ENCODE results near the gene RFNG. TPM values are rescaled to one million over a fixed set of nuclear protein-coding genes. Genes with fewer than 3 reads are reported as not detected.

RFNG gene
- total RNA-seq, 1 donor = 46.3 TPM

DNA sequence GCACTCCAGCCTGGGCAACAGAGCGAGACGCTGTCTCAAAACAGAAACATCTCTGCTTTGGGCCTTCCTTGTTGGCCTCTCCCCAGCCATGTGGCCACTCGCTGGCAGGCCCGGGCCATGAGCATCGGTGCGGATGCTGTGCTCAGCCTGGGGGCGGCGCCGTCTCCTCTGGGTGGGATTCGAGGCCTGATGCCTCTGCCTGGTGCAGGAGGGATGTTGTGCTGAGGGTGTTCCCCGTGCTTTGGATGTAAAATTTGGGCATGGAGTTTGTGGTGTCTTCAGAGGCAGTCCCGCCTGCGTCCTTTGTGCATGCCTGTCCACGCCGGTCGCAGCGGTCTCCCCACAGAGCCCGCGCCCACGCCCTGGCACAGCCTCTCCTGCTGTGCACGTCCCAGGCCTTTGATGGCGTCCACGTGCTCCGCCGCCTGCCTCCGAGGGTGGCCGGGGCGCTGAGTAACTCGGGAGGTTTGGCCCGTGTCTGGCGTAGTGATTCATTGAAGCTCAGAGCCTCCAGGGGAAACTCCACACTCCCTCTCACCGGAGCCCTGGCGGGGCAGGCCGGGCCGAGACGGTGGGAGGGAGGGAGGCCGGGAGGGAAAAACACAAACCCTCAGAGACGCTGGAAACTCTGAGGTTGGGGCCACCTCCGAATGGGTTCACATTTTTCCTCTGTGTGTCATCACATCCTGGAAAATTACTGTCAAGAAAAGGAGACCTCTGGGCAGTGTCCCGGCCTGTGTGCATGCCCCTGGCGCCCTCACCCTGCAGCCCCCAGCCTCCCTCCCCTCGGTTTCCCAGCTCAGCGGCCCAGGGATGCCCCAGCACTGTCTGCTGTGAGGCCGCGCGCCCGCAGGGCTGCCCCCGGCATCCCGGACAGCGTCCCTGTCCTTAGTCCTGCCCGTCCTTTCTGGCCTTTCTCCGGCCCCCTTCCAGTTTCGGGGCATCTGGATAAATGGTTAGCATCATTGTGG is 47.9 kb downstream of the RFNG start:
- DNase-seq (ENCODE audit: insufficient read length, low spot score, missing footprints) = peak; percentile 100
- peak overlapping the region; percentile 71 for H3K4me2 ChIP-seq (ENCODE audit: insufficient read depth, low read length)
- H3K9me3 ChIP-seq (ENCODE audit: low read depth, low read length) = no peaks in the 10 kb centered on the region
- H3K79me2 ChIP-seq (ENCODE audit: insufficient read depth, low read length) = peaks cover 3% of the 10 kb centered on the region
- no peaks in the 10 kb centered on the region for H3K27me3 ChIP-seq (ENCODE audit: insufficient read depth, low read length)
- H3K4me1 ChIP-seq (ENCODE audit: insufficient read depth, low read length) = peaks cover 47% of the 10 kb centered on the region
- peak; percentile 6 for TF ChIP-seq CTCF (IDR thresholded peaks at IDR 0.05; ENCODE audit: extremely low read depth, low read depth, low read length)
- H2AFZ ChIP-seq (ENCODE audit: low read length) = peak overlapping the region; percentile 87
- H3K27ac ChIP-seq (ENCODE audit: low read depth, low read length) = peak overlapping the region; percentile 81
- H3K4me3 ChIP-seq (ENCODE audit: insufficient read depth, low read length) = peak overlapping the region; percentile 57
- no peaks in the 10 kb centered on the region for H3K36me3 ChIP-seq (ENCODE audit: insufficient read depth, low read length)
- peaks cover 7% of the 10 kb centered on the region for H4K20me1 ChIP-seq (ENCODE audit: insufficient read depth, low read length)

- H2AFZ ChIP-seq (ENCODE audit: low read length) = no peak overlapping the region
- no peaks in the 10 kb centered on the region for H3K9me3 ChIP-seq (ENCODE audit: low read depth, low read length)
- peaks cover 29% of the 10 kb centered on the region for H3K4me1 ChIP-seq (ENCODE audit: insufficient read depth, low read length)
- TF ChIP-seq CTCF (IDR thresholded peaks at IDR 0.05; ENCODE audit: extremely low read depth, low read depth, low read length) = no peak
- H3K27ac ChIP-seq (ENCODE audit: low read depth, low read length) = no peak overlapping the region
- peaks cover 7% of the 10 kb centered on the region for H4K20me1 ChIP-seq (ENCODE audit: insufficient read depth, low read length)
- peaks cover 3% of the 10 kb centered on the region for H3K79me2 ChIP-seq (ENCODE audit: insufficient read depth, low read length)
- no peak for DNase-seq (ENCODE audit: insufficient read length, low spot score, missing footprints)
- H3K4me2 ChIP-seq (ENCODE audit: insufficient read depth, low read length) = no peak overlapping the region
- H3K27me3 ChIP-seq (ENCODE audit: insufficient read depth, low read length) = no peaks in the 10 kb centered on the region
- peaks cover 3% of the 10 kb centered on the region for H3K36me3 ChIP-seq (ENCODE audit: insufficient read depth, low read length)
- no peak overlapping the region for H3K4me3 ChIP-seq (ENCODE audit: insufficient read depth, low read length)
Measured at GRCh38 chr17:82001571-82002056, 50.0 kb downstream of the RFNG start.

DNA sequence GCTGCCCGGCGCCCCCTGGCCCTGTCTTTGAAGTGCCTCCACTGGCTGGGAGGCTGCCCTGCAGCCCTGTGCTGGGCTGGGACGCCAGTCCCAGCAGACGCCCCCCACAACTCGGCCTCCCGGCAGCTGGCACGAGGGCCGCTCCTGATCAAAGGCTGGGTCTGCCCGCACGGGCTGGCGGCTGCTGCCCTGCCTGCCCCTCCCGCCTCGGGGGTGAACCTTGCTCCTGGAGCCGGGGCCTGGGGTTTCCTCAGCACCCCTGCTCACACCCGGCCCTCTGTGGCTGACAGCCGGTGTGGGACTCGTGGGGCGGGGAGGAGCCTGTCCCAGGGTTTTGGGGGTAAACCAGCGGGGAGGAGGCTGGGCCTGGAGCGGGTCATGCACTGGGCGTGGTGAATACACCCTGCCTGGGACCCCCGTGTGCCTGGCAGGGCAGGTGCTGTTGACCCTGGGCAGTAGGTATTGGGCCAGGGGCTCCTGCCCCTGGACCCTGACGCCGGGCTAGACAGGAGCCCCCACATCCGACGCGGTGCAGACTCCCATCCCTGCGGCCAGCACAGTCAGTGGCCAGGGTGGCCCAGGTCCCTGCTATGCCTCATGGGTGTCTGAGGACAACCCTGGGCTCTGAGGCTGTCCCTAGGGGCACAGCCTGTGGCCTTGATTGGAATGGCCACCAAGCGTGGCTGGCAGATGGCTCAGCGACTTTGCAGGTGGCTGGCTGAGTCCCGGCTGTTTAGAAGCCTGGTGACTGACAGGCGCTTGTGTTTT is 50.6 kb downstream of the RFNG start:
- Histone ChIP-seq H3K4me3 (ENCODE audit: insufficient read depth, low read length) (no peak overlapping the region), H3K9me3 (ENCODE audit: low read depth, low read length) (no peaks in the 10 kb centered on the region), H2AFZ (ENCODE audit: low read length) (no peak overlapping the region), H4K20me1 (ENCODE audit: insufficient read depth, low read length) (peaks cover 2% of the 10 kb centered on the region), H3K36me3 (ENCODE audit: insufficient read depth, low read length) (peaks cover 4% of the 10 kb centered on the region), H3K79me2 (ENCODE audit: insufficient read depth, low read length) (peaks cover 3% of the 10 kb centered on the region), H3K27ac (ENCODE audit: low read depth, low read length) (no peak overlapping the region), H3K4me1 (ENCODE audit: insufficient read depth, low read length) (peaks cover 23% of the 10 kb centered on the region), H3K27me3 (ENCODE audit: insufficient read depth, low read length) (no peaks in the 10 kb centered on the region), H3K4me2 (ENCODE audit: insufficient read depth, low read length) (no peak overlapping the region)
- no peak for DNase-seq (ENCODE audit: insufficient read length, low spot score, missing footprints)
- TF ChIP-seq CTCF (IDR thresholded peaks at IDR 0.05; ENCODE audit: extremely low read depth, low read depth, low read length) = no peak
